Fibroblast of lung (primary cell): Measurements from ENCODE around the gene TJP3. TPM values are rescaled to one million over a fixed set of nuclear protein-coding genes. Genes with fewer than 3 reads are reported as not detected.

Source experiments
- DNase-seq, 2 donors: peaks; one replicate each; pipeline versions ENCODE4 v3.0.0 to v3.0.0-alpha.2; 2010; ENCODE audit warnings: low read depth in 2 of 2
- H2AFZ ChIP-seq: 2 replicates; pipeline ENCODE4 v1.5.1; 2012; ENCODE audit warnings: low read length, control low read depth, inconsistent platforms
- H3K27ac ChIP-seq: 2 replicates; pipeline ENCODE4 v1.5.1; 2011; ENCODE audit warnings: low read length, control low read depth; ENCODE audit not compliant: insufficient read depth
- H3K27me3 ChIP-seq: 2 replicates; pipeline ENCODE4 v1.5.1; 2011; ENCODE audit warnings: mild to moderate bottlenecking, low read length; ENCODE audit not compliant: control insufficient read depth, insufficient read depth
- H3K36me3 ChIP-seq: 2 replicates; pipeline ENCODE4 v1.5.1; 2011; ENCODE audit warnings: low read length; ENCODE audit not compliant: control insufficient read depth, insufficient read depth
- H3K4me1 ChIP-seq: 2 replicates; pipeline ENCODE4 v1.5.1; 2011; ENCODE audit warnings: low read length; ENCODE audit not compliant: control insufficient read depth, insufficient read depth; ENCODE audit errors: extremely low read depth
- H3K4me2 ChIP-seq: 2 replicates; pipeline ENCODE4 v1.5.1; 2011; ENCODE audit warnings: low read length, control low read depth; ENCODE audit not compliant: insufficient read depth; ENCODE audit errors: extremely low read depth
- H3K4me3 ChIP-seq, 4 experiments: fragments of 200-600 bp in 1 of 4; sonication (generic) in 1 of 4; replicated peaks in 1 of 4; 2 replicates each; pipeline ENCODE4 v1.5.1; 2011 to 2016; ENCODE audit warnings: low read length in 4 of 4, low read depth in 3 of 4, mild to moderate bottlenecking in 3 of 4, control low read depth in 2 of 4, inconsistent platforms in 1 of 4, mixed read lengths in 1 of 4; ENCODE audit not compliant: insufficient read depth in 1 of 4; ENCODE audit errors: control extremely low read depth in 1 of 4
- H3K79me2 ChIP-seq: 2 replicates; pipeline ENCODE4 v1.5.1; 2012; ENCODE audit warnings: mild to moderate bottlenecking, low read length, inconsistent platforms; ENCODE audit not compliant: control insufficient read depth, insufficient read depth
- H3K9ac ChIP-seq: 2 replicates; pipeline ENCODE4 v1.5.1; 2011; ENCODE audit warnings: mild to moderate bottlenecking, low read length, control low read depth; ENCODE audit not compliant: insufficient read depth
- H3K9me3 ChIP-seq: 2 replicates; pipeline ENCODE4 v1.5.1; 2012; ENCODE audit warnings: low read depth, low read length; ENCODE audit not compliant: control insufficient read depth, insufficient read depth
- H4K20me1 ChIP-seq: 2 replicates; pipeline ENCODE4 v1.5.1; 2011; ENCODE audit warnings: low read length; ENCODE audit not compliant: control insufficient read depth, insufficient read depth; ENCODE audit errors: extremely low read depth
- CTCF ChIP-seq, 2 donors: IDR thresholded peaks in 1 of 2; conservative IDR thresholded peaks in 1 of 2; 1 replicate in 1 of 2; 2 replicates in 1 of 2; pipeline ENCODE4 v1.5.1; 2011 to 2012; ENCODE audit warnings: low read length in 2 of 2, control low read depth in 1 of 2, inconsistent platforms in 1 of 2, low read depth in 1 of 2, mild to moderate bottlenecking in 1 of 2
- EZH2 ChIP-seq: IDR thresholded peaks from 2 replicates; pipeline ENCODE4 v1.5.1; 2012; ENCODE audit warnings: low read length, control low read depth, mild to moderate bottlenecking; ENCODE audit errors: missing control alignments
- polyA plus RNA-seq, 2 donors: library from polyadenylated mRNA; depleted of rRNA in 1 of 2; stranded (reverse) in 1 of 2; unstranded in 1 of 2; fragments of >200 nt; gene quantifications; 2 replicates each; pipeline ENCODE4 v1.2.1, GENCODE V29; 2011 to 2012; ENCODE audit warnings: missing spikeins in 1 of 2
- total RNA-seq: library from RNA; depleted of rRNA; stranded (reverse); fragments of >200 nt; gene quantifications from 2 replicates; pipeline ENCODE4 v1.2.1, GENCODE V29; 2014

Gene TJP3
- total and polyA plus RNA-seq, 2 donors (not counting 1 experiment from before 2014, with no cell fraction given), result not detected

- no peaks in the 10 kb centered on the region for H3K79me2 ChIP-seq
Measured at GRCh38 chr19:3790209-3790734, 82.1 kb downstream of the TJP3 start.

GRCh38 chr19:3790941-3791340 lies 82.8 kb downstream of the TJP3 start:
- no peak for DNase-seq
- no peak overlapping the region for H3K4me2 ChIP-seq
- no peak overlapping the region for H3K4me3 ChIP-seq
- no peaks in the 10 kb centered on the region for H3K36me3 ChIP-seq
- no peak overlapping the region for H3K27ac ChIP-seq
- no peak overlapping the region for H3K9ac ChIP-seq
- no peaks in the 10 kb centered on the region for H3K27me3 ChIP-seq
- no peak for TF ChIP-seq EZH2
- no peak for TF ChIP-seq CTCF (conservative IDR thresholded peaks at IDR 0.05 in 1 of 2, IDR thresholded peaks at IDR 0.05 in 1 of 2; ENCODE audit: low read depth in 1 of 2, low read length in 2 of 2)
- H2AFZ ChIP-seq, result no peak overlapping the region
- H4K20me1 ChIP-seq, result no peaks in the 10 kb centered on the region
- H3K4me1 ChIP-seq, result no peaks in the 10 kb centered on the region
- no peaks in the 10 kb centered on the region for H3K9me3 ChIP-seq
- no peaks in the 10 kb centered on the region for H3K79me2 ChIP-seq

More at GRCh38 chr19:3790209-3790734, 82.1 kb downstream of the TJP3 start:
- no peak for DNase-seq
- Histone ChIP-seq H3K9ac (no peak overlapping the region), H3K9me3 (no peaks in the 10 kb centered on the region), H3K4me1 (no peaks in the 10 kb centered on the region), H3K4me3 (no peak overlapping the region), H3K27me3 (no peaks in the 10 kb centered on the region), H4K20me1 (no peaks in the 10 kb centered on the region), H3K4me2 (no peak overlapping the region), H2AFZ (no peak overlapping the region), H3K36me3 (no peaks in the 10 kb centered on the region), H3K27ac (no peak overlapping the region)
- TF ChIP-seq EZH2 (no peak), CTCF (conservative IDR thresholded peaks at IDR 0.05 in 1 of 2, IDR thresholded peaks at IDR 0.05 in 1 of 2; ENCODE audit: low read depth in 1 of 2, low read length in 2 of 2) (no peak)

- H3K4me2 ChIP-seq, result no peak overlapping the region
- no peak overlapping the region for H3K4me3 ChIP-seq
- no peaks in the 10 kb centered on the region for H3K79me2 ChIP-seq
- no peaks in the 10 kb centered on the region for H3K9me3 ChIP-seq
- no peaks in the 10 kb centered on the region for H3K27me3 ChIP-seq
- H3K27ac ChIP-seq, result no peak overlapping the region
- no peaks in the 10 kb centered on the region for H3K36me3 ChIP-seq
- TF ChIP-seq EZH2 (no peak), CTCF (conservative IDR thresholded peaks at IDR 0.05 in 1 of 2, IDR thresholded peaks at IDR 0.05 in 1 of 2; ENCODE audit: low read depth in 1 of 2, low read length in 2 of 2) (no peak)
- no peaks in the 10 kb centered on the region for H4K20me1 ChIP-seq
- no peak for DNase-seq
- no peak overlapping the region for H3K9ac ChIP-seq
- no peaks in the 10 kb centered on the region for H3K4me1 ChIP-seq
- H2AFZ ChIP-seq, result no peak overlapping the region
Measured at GRCh38 chr19:3792114-3792513, 83.9 kb downstream of the TJP3 start.
